GM18517 (cell line): ENCODE results near the gene ACTG2.

Source experiments
- ATAC-seq: cut with Tn5 transposase; IDR thresholded peaks from one replicate; pipeline ENCODE4 v1.9.1; 2021; ENCODE audit warnings: mild to moderate bottlenecking, moderate library complexity; ENCODE audit not compliant: unreplicated experiment

The ACTG2 gene

GRCh38 chr2:73911548-73912208, 18.9 kb downstream of the ACTG2 start:
- ATAC-seq = no peak

GRCh38 chr2:73913414-73914054, 20.7 kb downstream of the ACTG2 start:
- ATAC-seq = no peak

GRCh38 chr2:73914667-73915066, 21.9 kb downstream of the ACTG2 start:
- no peak for ATAC-seq

- no peak for ATAC-seq
These were observed 22.7 kb downstream of the ACTG2 start for GRCh38 chr2:73915437-73915993.

DNA sequence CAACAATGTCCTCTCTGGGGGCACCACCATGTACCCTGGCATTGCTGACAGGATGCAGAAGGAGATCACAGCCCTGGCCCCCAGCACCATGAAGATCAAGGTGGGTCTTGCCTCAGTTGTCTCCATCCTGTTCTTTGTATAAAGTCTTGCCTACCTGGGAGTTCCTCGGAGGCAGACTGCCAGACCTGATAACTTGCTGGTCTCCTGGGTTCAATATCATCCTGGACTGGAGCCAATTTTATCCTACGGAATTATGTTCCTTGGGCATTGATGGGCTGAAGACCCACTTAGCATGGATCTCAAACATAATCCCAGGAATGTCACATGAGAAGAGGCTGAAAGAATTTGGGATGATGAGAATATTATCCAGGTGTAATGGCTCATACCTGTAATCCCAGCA, 23.9 kb downstream of the ACTG2 start:
- ATAC-seq = no peak

- no peak for ATAC-seq
These were observed 24.5 kb downstream of the ACTG2 start for GRCh38 chr2:73917296-73917695.

- no peak for ATAC-seq
These were observed 24.9 kb downstream of the ACTG2 start for GRCh38 chr2:73917696-73918207.

DNA sequence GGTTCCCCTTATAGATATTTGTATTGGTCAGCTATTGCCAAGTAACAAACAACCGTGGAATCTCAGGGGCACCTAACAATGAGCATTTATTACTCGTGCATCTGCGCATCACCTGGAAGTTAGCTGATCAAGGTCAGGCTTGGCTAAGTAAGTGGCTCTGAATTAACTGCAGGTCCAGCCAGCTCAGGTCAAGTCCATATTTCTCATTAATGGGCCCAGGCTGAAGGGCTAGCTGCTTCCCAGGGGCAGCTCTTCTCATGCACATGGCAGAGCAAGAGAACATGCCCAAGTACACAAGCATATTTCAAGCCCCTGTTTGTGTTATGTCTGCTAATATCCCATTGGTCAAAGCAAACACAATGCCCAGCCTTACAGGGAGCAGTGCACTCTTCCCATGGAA, 26.0 kb downstream of the ACTG2 start:
- no peak for ATAC-seq

GRCh38 chr2:73919596-73920228, 26.9 kb downstream of the ACTG2 start:
- no peak for ATAC-seq

DNA sequence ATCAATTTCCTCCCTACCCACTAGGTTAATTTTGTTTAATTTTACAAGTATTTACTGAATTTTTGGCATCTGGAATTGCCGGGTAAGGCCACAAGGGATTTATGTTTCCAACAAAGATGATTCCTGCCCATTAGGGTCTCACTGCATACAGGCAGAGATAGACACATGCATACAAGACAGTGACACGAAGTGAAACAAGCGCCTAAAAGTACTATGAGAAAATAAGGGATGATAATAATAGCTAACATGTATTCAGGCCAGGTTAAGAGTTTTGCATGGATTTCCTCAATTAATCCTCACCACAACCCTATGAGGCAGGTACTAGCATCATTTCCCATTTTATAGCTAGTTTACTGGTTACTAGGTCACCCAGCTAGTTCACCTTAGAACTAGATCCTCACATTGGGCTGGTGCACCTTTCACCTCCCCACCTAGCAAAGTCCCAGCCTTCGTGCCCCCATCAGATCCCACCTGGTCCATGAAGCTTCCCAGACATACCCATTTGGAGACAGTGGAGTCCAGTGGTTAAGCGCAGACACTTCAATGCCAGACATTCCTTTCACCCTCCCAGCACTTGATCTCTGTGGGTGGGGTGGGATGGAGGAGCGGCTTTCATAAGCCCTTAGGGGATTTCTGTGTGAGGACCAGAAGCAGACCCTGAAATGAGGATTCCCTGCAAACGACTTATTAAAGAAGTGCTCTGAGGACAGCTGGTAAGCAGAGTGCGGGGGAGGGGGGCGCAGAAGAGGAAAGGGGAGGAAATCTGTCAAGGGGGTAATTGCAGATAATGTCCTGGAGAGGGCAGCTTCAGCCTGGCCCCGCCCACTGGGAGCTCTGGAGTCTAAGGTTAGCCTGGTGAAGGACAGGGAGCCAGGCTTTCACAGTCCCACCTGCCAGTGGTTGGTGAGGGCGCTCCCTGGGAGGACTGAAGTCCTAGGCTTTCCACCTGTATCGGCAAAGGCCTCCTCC, 28.1 kb downstream of the ACTG2 start:
- no peak for ATAC-seq

DNA sequence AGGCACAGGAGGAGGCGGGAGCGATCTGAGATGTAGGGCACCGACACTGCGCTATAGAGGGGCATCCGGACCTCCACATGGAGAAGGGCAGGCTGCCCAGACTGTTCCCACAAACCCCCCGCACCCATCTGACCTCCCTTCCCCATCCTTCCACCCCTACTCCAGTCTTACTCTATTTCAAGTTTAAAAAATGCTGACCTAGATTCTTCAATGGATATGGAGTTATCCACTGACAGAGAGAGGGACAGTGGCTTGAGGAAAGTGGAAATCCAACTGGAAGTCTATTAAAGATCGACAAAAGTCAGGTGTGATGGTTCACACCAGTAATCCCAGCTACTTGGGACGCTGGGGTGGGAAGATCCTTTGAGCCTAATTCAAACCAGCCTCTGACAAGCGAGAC, 28.8 kb downstream of the ACTG2 start:
- ATAC-seq = no peak

DNA sequence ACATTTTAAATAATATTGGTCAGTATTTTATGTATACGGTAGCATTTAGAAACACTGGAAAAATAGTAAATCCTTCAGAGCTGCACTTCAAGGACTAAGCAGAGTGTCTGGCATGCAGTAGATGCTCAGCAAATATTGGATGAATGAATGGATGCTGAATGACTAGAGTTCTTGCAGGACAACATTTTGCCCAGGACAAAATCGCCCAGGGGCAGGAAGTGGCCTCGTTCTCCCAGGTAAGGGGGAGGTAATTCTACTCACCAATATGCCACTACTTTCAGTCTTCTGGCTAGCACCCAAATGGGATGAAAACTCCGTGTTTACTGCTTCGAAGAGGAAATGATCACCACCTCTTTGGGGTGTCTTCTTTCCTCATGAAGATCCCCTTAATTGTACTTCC, 29.9 kb downstream of the ACTG2 start:
- no peak for ATAC-seq

DNA sequence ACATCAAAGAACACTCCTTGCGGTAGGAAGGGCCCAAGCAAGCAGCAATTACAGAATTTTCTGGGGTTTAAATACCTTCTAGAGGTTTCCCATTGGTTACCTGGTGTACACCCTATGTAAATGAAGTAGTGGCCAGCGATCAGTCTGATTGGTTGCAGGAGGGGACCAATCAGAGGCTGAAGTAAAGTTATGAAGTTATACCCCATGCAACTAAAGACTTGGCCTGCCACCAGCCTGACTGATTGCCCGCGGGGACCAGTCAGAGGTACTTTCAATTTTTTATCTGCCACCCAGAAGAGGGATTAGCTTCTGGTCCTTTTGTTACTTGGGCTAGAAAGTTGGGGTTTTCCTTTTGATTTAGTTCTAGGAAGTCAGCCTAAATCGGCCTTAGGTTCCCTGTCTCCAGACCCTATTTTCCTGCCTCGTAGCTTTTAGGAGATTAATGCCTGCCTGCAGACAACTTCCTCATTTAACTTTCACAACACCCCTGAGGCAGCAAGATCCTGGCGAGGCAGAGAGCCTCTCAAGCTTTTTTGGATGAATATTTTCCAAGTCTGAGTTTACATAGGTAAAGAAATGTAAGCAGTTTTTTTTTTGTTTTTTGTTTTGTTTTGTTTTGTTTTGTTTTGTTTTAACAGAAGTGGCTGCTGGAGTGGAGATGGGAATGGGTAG, 32.4 kb downstream of the ACTG2 start:
- no peak for ATAC-seq

DNA sequence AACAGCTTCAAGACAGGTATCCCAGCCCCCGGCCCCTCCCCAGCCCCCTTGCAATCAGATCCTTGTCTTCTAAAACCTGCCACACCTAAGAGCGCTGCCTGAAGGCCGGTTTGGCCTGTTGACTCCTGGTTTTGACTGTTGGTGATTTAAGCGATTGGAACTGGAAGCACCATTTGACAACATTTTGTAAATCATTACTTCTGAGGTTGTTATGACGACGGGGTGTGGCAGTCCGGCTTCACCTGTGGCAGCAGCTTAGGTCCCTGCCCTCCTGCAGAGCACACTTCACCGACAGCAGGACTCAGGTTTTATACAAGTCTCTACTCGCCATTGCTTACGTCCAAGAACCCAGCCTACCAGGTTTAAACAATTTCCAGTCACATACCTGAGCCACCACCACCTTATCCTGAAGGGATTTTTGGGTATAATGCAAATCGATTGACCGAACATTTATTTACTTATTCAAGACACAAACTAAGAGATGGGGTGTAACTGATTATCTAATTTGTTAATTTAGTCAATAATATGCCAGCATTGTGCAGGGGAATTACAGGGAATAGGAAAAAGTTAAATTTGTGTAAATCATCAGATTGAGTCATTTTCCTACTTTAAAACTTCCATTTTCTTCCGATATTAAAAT, 33.2 kb downstream of the ACTG2 start:
- no peak for ATAC-seq

- peak; percentile 99 for ATAC-seq
These were observed 33.9 kb downstream of the ACTG2 start, which contains the start of gene DGUOK for GRCh38 chr2:73926493-73927327. Gene DGUOK (plus strand): TSS chr2:73926880. CDS start chr2:73926911, 31 bp downstream.

- ATAC-seq = no peak
These were observed 34.5 kb downstream of the ACTG2 start for GRCh38 chr2:73927344-73927743.

DNA sequence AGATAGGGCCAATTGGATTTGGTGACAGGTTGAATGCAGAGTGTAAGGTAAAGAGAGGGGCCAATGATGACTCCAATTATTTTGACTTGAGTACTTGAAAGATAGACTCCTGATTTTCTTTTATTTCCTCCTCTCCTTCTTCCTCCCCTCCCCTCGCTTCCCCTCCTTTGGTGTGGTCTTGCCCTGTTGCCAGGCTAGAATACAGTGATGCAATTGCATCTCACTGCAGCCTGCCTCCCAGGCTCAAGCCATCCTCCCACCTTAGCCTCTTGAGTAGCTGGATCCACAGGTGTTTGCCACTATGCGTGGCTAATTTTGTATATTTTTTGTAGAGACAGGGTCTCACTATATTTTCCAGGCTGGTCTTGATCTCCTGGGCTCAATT, 36.1 kb downstream of the ACTG2 start:
- no peak for ATAC-seq

- ATAC-seq = no peak
These were observed 37.6 kb downstream of the ACTG2 start for GRCh38 chr2:73930386-73930785.
